Skeletal muscle cell (primary cell): ENCODE measurements around the gene MAVS.
A peak's percentile ranks its signal among the peaks of the same experiment; 100 is the strongest.

Experiments
- DNase-seq: peaks from one replicate; pipeline ENCODE4 v3.0.0-alpha.2; 2010; ENCODE audit warnings: low read depth
- H3K4me3 ChIP-seq: 2 replicates; pipeline ENCODE4 v1.5.1; 2011; ENCODE audit warnings: low read depth, mild to moderate bottlenecking, control low read depth, low read length, moderate library complexity

The MAVS gene

DNA sequence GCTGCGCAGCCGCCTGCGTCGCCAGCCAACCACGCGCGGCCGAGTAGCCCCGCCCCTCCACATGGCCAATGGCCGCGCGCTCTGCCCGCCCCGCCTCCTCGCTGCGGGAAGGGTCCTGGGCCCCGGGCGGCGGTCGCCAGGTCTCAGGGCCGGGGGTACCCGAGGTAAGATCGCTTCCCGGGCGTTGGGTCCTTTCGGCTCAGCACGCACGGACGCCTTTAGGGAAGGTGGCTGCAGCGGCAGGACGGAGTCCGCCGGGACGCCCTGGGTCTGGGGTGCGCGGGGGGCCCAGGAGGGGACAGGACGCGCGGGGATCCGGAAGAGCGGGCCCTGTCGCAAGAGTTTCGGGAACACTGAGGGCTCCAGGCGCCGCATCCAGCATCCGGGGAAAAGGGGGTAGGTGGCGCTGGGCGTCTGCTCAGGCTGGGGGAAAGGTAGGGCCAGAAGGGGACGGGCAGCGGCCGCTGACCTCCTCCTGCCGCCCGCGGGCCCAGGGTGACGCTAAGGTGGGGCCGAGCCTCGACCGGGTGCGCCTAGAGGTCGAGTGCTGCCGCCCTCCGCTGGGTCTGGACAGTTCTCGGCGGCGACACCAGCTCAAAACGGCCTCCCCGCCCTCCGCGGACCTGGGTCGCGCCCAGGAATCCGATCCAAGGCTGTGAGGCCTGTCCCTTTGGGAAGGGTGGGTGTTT lies at the start of gene MAVS:
Gene MAVS, plus strand, starts transcription at position 95 of the 689 bp plus-strand sequence. CDS start 7,791 bp downstream, outside the sequence.
- DNase-seq, result peak; percentile 36
- peak within 1 kb of the TSS; percentile 87 for H3K4me3 ChIP-seq

DNA sequence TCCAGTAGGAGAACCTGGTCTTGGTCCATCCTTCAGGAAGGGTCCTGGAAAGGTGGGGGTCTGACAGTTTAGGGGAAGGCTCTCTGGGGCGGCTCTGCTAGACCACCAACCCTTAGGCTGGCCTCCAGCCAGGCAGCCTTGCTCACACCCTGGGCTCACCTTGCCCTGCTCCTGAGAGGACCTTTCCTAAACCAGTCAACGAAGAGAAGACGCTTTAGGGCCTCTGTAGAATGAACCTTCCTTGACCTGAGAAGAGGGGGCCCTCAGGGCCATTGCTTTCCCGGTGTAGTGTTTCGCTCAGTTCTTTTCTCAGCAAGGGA lies 49.4 kb upstream of the MAVS start:
- H3K4me3 ChIP-seq, result peak overlapping the region; percentile 67
- no peak for DNase-seq

DNA sequence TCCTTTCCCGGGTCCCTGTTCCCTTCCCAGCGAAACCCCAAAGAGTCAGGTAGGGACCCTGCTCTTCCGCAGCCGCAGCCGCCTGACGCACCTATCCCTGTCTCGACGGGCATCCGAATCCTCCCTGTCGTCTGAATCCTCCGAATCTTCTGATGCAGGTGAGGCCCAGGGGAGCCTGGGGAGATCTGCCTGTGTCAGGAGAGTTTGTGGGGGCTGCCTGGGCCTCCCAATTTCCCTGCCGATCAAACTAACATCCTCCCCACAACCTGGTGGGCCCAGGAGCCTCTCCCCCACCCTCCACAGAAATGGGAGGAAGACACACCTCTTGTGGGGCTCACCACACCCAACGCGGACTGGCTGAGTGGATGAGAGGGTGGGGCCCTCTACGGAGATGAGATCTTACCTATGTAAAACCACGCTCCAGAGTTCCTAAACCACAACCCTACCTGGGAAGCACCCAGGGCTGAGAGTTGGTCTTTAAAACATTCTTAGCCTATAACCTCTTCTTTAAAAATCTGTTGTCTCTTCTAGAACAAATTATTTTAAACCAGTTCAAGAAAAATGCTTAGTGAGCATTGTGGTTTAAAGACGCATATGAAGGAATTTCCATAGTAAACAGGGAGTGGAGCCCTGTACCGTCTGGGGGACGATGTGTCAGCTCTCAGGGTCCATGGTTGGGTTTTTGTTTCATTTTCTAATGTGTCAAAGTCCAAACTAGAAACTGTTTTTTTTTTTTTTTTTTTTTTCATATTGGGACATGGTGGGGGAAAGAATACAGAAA lies 48.9 kb upstream of the MAVS start:
- H3K4me3 ChIP-seq, result peak overlapping the region; percentile 67
- DNase-seq, result no peak

DNA sequence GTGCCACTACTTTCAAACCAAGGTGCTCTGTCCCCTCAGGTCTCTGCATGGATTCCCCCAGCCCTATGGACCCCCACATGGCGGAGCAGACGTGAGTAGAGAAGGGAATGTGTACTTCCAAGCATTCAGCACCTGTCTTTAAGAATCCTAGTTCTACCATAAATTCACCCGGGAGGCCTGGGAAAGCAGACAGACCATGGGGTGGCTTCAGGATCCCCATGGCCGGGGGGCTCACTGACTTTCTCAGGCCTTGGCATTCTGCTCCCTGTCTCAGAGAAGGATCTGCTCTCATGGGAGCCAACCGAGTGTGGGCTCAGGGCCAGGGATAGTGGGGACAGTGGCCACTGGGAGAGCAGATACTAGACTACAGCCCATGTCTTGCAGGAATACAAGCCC lies 48.3 kb upstream of the MAVS start:
- H3K4me3 ChIP-seq, result peak overlapping the region; percentile 67
- DNase-seq, result no peak

DNA sequence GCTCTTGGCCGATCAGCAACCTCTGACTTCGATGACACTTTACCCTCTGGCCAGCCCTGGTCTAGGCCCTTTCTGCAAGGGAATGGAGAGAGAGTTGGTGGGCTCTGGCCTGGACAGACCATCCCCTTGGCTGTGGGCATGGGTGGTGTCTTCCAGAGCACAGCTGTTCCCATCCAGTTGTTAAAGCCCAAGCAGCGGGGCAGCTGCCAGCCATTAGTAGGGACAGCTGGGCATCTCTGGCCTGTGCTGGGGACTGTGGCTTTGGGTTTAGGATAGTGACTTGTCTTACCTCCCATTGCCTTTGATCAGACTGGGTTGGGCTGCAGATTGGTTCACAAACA lies 47.8 kb upstream of the MAVS start:
- no peak overlapping the region for H3K4me3 ChIP-seq
- DNase-seq, result peak; percentile 36

DNA sequence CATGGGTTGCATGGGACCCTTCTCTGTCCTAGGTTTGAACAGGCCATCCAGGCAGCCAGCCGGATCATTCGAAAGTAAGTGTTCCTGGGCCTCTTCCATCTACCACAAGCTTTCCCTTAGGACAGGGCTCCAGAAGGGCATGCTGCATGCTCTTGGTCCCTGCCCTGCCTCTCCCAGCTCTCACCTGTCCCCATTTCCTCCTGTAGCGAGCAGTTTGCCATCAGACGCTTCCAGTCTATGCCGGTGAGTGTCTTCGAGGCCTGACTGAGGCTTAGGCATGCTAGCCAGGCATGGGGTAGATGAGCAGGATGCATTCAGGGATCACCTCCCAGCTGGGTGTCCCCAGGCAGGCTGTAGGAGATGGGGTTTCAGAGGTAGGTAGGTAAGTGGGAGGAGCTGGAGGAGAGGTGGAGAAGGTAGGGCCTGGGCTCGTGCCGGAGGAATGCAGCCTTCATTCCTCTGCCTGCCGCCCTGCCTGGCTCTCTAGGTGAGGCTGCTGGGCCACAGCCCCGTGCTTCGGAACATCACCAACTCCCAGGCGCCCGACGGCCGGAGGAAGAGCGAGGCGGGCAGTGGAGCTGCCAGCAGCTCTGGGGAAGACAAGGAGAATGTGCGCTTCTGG lies 46.3 kb upstream of the MAVS start:
- no peak overlapping the region for H3K4me3 ChIP-seq
- DNase-seq, result no peak

DNA sequence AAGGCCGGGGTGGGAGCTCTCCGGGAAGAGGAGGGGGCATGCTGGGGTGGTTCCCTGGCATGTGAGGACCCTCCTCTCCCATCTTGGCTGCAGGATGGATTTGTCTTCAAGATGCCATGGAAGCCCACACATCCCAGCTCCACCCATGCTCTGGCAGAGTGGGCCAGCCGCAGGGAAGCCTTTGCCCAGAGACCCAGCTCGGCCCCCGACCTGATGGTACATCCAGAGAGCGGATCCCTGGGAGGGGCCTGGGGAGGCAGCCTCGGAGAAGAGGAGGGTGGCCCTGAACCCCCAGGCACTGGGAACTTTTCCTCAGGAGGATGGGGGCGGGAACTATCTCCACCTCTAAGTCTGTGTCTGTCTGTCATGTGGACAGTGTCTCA lies 45.8 kb upstream of the MAVS start:
- H3K4me3 ChIP-seq, result no peak overlapping the region
- no peak for DNase-seq

DNA sequence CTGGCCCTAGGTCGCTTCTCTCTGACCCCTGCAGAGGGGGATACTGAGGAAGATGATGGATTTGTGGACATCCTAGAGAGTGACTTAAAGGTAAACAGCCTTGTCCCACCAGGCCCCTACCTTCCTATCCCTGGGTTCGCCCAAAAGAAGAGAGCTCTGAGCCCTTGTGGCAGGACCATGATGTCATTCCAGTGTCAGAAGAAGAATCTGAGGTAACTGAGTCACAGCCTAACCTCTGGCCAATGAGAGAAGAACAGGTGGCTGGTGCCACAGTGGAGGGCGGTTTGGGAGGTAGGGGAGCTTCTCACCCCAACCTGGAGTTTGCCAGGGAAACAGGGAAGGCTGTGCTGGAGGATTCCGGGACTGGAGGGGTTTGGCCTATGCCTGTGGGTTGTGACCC lies 45.3 kb upstream of the MAVS start:
- DNase-seq, result no peak
- H3K4me3 ChIP-seq, result no peak overlapping the region

DNA sequence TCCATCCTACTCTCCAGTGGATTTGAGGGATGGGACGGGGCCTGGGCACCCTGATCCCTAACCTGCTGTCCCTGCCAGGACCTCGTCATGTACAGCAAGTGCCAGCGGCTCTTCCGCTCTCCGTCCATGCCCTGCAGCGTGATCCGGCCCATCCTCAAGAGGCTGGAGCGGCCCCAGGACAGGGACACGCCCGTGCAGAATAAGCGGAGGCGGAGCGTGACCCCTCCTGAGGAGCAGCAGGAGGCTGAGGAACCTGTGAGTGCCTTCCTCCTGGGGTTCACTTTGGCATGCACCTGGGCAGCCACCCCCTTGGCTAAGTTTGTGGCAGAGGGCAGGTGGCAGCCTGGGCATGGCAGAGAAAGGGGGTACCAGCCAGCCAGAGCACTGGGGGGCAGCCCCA lies 44.8 kb upstream of the MAVS start:
- no peak overlapping the region for H3K4me3 ChIP-seq
- DNase-seq, result no peak

DNA sequence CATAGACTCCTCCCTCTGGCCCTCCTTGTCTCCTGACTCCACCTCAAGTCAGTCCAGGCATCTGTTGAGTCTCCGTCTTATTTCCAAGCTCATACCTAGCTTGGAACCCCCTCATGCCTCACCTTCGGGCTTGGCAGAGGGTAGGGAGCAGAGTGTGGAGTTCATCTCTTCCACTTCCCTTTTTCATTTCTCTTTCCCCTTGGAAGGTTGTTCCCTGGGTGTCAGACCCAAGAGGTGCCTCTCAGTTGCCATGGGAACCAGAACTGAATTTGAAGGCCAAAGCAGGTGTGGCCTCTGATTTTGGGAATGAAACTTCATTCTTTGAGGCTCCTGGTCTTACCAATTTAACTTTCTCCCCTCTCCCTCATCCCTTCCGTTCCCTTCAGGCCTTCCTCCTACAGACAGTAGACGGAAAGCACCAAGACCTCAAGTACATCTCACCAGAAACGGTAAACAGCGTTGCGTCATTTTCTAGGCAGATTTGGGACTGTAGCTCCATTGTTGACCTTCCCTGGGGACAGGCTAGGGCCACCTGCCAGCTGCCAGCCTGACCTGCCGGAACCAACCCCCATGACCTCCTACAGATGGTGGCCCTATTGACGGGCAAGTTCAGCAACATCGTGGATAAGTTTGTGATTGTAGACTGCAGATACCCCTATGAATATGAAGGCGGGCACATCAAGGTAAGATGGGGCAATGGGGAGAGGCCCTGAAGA lies 44.0 kb upstream of the MAVS start:
- no peak for DNase-seq
- H3K4me3 ChIP-seq, result no peak overlapping the region

DNA sequence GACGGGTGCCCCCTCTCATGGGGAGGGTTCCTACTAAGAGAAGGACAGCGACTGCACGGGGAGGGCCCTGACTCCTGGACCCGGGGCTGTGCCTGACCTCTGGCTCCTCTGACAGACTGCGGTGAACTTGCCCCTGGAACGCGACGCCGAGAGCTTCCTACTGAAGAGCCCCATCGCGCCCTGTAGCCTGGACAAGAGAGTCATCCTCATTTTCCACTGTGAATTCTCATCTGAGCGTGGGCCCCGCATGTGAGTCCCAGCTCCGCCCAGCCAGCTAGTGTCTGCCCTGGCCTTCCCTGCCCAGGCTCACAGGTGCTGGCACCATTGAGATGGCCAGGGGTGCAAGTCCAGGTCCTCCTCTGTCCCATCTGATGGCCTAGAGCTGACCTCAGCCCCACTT lies 43.3 kb upstream of the MAVS start:
- no peak for DNase-seq
- no peak overlapping the region for H3K4me3 ChIP-seq

DNA sequence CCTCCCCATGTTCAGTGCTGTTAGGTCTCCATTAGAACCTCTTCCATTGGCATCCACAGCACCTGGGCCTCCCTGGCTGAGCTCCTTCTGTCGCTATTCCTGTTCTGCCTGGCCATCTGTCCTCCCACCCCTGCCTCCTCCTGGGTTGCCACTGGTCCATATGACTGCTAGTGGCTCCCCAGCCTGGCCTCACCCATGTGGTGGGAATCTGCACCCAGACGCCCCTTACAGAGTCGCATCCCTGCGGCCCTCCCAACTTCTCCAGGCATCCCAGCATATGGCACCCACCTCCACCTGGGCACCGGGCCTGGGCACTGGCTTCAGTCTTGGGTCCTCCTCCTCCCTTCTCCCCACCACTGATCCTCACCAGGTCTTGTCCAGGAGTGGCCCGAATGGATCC lies 42.8 kb upstream of the MAVS start:
- no peak overlapping the region for H3K4me3 ChIP-seq
- no peak for DNase-seq

DNA sequence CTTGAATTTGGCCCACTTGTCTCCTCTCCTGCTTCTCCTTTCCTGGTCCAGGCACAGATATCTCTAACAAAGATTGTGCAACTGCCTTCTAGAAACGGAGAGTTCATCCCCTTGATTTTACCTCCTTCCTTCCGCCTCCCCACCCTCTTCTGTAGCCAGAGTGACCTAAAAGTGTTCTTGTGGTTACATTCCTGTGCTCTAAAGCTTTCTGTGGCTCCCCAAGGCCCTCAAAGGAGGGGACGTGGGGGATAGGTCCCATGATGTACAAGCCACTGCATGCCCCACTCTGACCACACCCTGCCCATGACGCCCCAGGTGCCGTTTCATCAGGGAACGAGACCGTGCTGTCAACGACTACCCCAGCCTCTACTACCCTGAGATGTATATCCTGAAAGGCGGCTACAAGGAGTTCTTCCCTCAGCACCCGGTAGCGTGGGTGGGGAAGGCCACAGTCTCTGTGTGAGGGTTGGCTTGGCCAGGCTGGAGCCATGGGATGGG lies 42.3 kb upstream of the MAVS start:
- H3K4me3 ChIP-seq, result no peak overlapping the region
- DNase-seq, result no peak

DNA sequence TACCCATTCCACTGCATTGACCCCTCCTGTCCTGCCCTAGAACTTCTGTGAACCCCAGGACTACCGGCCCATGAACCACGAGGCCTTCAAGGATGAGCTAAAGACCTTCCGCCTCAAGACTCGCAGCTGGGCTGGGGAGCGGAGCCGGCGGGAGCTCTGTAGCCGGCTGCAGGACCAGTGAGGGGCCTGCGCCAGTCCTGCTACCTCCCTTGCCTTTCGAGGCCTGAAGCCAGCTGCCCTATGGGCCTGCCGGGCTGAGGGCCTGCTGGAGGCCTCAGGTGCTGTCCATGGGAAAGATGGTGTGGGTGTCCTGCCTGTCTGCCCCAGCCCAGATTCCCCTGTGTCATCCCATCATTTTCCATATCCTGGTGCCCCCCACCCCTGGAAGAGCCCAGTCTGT lies 41.9 kb upstream of the MAVS start:
- no peak overlapping the region for H3K4me3 ChIP-seq
- no peak for DNase-seq

DNA sequence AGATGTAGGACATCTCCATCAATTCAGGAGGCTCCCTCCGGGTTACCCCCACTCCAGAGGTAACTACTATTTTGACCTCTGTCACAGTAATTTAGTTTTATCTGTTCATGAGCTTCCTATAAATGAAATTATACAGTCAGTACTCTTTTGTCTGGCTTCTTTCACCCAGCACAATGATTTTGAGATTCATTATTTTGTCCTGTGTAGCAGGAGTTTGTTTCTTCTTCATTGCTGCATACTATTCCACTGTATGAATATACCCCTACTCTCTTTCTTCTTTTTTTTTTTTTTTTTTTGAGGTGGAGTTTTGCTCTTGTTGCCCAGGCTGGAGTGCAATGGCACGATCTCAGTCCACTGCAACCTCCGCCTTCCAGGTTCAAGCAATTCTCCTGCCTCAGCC lies 38.1 kb upstream of the MAVS start:
- DNase-seq, result no peak
- no peak overlapping the region for H3K4me3 ChIP-seq

DNA sequence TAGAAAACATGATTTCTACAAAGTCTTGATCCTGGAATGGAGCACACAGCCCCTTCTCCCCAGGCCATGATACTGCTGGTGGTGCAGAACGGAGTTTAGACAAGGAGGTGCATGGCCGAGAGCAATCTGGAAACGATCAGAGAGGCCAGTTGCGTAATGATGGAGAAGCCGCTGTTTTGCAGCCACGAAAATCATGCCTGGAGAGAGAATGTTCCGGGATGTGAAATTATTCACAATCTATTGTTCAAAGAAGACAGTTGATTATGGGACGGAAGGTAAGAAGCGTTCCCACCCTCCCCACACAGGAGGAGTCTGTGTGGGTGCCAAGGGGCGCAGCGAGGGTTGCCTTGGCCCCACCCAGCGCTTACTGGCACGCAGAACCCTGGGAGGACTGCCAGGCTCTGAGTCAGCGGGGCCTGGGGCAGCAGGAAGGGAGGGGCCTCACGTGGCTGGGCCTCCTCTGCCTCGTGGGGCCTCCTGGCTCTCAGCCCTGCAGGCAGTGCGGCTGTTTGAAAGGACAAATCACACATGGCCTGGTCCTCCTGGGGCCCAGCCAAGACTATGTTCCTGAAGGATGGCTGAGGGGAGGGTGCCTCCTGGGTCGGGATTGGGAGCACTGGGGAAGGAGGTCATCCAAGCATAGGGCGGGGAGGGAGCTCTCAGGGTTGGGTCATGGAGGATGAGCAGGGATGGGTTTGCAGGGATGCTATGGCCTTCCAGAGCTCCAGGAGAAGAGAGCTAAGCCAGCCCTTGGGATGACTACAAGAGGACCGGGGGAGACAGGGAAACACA lies 35.0 kb upstream of the MAVS start:
- DNase-seq, result peak; percentile 99
- peak overlapping the region; percentile 37 for H3K4me3 ChIP-seq

DNA sequence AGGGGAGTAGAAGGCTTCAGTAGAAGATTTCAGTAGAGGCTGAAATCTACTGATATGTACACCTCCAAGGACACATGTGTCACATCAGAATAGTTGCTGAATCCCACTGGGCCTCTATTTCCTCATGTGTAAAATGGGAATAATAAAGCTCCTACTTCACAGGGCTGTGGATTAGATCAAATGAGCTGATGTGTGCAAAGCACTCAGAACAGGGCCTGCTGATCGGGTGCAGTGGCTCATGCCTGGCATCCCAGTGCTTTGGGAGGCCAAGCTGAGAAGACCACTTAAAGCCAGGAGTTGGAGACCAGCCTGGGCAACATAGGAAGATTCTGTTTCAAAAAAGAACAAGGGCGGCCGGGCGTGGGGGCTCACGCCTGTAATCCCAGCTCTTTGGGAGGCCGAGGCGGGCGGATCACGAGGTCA lies 34.4 kb upstream of the MAVS start:
- DNase-seq, result no peak
- H3K4me3 ChIP-seq, result no peak overlapping the region

DNA sequence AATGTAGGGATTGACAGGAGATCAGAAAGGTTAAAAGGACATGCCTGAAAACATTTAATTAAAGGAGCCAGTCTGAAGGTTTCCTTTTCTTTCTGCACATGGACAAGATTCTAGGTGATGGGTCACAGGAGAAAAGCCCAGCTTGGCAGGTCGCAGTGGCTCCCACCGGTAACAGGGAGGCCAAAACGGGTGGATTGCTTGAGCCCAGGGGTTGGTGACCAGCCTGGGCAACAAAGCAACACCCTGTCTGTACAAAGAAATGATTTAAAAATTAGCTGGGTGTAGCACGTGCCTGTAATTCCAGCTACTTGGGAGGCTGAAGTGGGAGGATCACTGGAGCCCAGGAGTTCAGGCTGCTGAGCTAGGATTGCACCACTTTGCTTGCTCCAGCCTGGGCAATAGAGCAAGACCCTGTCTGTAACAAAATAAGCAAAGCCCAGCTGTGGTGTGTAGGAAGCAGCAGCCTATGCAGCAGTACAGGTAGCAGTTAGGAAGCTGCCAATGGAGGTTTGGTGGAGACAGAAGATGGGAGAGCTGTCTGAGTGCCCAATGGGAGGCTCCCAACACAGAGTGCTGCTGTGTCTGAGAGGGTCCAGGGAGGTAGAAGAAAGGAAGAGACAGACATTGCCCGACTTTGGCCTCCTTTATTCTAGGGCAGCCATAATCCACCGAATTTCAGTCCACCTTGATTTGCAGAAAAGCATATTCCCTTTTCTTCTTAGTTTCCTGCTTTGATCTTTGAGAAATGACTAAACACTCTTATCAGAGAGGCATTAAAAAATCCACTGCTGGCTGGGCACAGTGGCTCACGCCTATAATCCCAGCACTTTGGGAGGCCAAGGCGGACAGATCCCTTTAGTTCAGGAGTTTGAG lies 33.4 kb upstream of the MAVS start:
- DNase-seq, result no peak
- H3K4me3 ChIP-seq, result no peak overlapping the region
